ENCODE measurements around the gene RPL32. TPM values are rescaled to one million over a fixed set of nuclear protein-coding genes. Genes with fewer than 3 reads are reported as not detected.

The RPL32 gene
- total and polyA plus RNA-seq, 9 of the 15 experiments (the other 6 are each of a cell fraction or from before 2014, with no cell fraction given): 2,738 to 6,200 (median 4,286) TPM

DNA sequence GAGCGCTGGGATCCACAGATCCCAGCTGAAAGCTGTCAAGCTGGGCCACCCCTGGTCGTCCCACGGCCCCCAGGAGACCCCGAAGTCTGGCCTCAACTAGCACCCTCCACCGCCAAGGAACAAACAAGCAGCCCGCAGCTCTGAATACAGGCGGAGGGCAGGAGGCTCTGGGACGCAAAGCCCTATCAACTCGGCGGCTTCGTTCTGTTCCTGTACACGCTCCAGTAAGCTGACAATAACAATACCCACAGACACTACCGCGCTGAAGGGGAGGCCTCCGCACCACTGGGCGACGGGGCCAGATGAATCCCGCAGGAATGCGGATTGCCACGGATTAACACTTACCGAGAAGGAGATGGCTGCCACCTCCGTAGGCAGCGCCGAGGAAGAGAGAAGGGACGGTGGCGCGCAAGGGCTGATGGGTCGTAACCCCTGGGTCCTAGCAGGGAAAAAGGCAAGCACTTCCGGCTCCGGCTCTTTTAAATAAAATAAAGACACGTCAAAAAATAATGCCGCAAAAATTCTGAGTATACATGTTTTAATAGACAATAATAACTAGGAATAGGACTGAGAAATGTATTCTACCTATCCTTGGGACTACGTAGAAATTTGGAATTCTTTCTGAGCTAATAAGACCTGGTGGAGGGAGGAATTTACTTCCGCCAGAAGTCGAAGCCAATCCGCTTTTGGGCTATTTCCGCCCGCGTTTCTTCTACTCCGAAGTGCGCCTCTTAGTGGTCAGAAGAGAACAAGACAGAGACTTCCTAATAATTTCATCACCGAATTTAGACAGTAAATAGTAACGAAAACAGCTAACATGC lies at the start of gene RPL32 (continued):
- TF ChIP-seq, protein P1, sequence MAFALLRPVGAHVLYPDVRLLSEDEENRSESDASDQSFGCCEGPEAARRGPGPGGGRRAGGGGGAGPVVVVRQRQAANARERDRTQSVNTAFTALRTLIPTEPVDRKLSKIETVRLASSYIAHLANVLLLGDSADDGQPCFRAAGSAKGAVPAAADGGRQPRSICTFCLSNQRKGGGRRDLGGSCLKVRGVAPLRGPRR (CRISPR knock-in tag; IDR thresholded peaks at IDR 0.05): no peak
- TF ChIP-seq PTRF (tag; IDR thresholded peaks at IDR 0.05): no peak
- TF ChIP-seq XRCC4 (IDR thresholded peaks at IDR 0.05; ENCODE audit: extremely low read depth, insufficient read depth, insufficient read length): no peak
- TF ChIP-seq, protein P2, sequence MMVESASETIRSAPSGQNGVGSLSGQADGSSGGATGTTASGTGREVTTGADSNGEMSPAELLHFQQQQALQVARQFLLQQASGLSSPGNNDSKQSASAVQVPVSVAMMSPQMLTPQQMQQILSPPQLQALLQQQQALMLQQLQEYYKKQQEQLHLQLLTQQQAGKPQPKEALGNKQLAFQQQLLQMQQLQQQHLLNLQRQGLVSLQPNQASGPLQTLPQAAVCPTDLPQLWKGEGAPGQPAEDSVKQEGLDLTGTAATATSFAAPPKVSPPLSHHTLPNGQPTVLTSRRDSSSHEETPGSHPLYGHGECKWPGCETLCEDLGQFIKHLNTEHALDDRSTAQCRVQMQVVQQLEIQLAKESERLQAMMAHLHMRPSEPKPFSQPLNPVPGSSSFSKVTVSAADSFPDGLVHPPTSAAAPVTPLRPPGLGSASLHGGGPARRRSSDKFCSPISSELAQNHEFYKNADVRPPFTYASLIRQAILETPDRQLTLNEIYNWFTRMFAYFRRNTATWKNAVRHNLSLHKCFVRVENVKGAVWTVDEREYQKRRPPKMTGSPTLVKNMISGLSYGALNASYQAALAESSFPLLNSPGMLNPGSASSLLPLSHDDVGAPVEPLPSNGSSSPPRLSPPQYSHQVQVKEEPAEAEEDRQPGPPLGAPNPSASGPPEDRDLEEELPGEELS (CRISPR knock-in tag; IDR thresholded peaks at IDR 0.05; ENCODE audit: borderline replicate concordance): no peak
- TF ChIP-seq ZNF24 (IDR thresholded peaks at IDR 0.05): peak; percentile 50; the same call in 1 of the 2 replicates
- peak; percentile 89 for TF ChIP-seq NFATC3 (IDR thresholded peaks at IDR 0.05)
- peak; percentile 95 to 99 for TF ChIP-seq ARNT (IDR thresholded peaks at IDR 0.05)
- TF ChIP-seq, protein P3, sequence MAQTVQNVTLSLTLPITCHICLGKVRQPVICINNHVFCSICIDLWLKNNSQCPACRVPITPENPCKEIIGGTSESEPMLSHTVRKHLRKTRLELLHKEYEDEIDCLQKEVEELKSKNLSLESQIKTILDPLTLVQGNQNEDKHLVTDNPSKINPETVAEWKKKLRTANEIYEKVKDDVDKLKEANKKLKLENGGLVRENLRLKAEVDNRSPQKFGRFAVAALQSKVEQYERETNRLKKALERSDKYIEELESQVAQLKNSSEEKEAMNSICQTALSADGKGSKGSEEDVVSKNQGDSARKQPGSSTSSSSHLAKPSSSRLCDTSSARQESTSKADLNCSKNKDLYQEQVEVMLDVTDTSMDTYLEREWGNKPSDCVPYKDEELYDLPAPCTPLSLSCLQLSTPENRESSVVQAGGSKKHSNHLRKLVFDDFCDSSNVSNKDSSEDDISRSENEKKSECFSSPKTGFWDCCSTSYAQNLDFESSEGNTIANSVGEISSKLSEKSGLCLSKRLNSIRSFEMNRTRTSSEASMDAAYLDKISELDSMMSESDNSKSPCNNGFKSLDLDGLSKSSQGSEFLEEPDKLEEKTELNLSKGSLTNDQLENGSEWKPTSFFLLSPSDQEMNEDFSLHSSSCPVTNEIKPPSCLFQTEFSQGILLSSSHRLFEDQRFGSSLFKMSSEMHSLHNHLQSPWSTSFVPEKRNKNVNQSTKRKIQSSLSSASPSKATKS (CRISPR knock-in tag; IDR thresholded peaks at IDR 0.05): no peak
- TF ChIP-seq, protein P4, sequence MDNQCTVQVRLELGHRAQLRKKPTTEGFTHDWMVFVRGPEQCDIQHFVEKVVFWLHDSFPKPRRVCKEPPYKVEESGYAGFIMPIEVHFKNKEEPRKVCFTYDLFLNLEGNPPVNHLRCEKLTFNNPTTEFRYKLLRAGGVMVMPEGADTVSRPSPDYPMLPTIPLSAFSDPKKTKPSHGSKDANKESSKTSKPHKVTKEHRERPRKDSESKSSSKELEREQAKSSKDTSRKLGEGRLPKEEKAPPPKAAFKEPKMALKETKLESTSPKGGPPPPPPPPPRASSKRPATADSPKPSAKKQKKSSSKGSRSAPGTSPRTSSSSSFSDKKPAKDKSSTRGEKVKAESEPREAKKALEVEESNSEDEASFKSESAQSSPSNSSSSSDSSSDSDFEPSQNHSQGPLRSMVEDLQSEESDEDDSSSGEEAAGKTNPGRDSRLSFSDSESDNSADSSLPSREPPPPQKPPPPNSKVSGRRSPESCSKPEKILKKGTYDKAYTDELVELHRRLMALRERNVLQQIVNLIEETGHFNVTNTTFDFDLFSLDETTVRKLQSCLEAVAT (IDR thresholded peaks at IDR 0.05): peak in 1 of 2 experiments; percentile 73; a peak in 2 of 4 replicates
- TF ChIP-seq ILK (tag; IDR thresholded peaks at IDR 0.05; ENCODE audit: borderline replicate concordance, low read depth): no peak
- TF ChIP-seq MAFG (tag; conservative IDR thresholded peaks at IDR 0.05): no peak
- TF ChIP-seq ZNF77 (CRISPR knock-in tag; IDR thresholded peaks at IDR 0.05): no peak
- no peak; the same call in 1 of the 2 replicates for TF ChIP-seq FOSL1 (tag; conservative IDR thresholded peaks at IDR 0.05)
- no peak for TF ChIP-seq FOXA3 (CRISPR knock-in tag; conservative IDR thresholded peaks at IDR 0.05 in 1 of 2, IDR thresholded peaks at IDR 0.05 in 1 of 2)
- TF ChIP-seq, protein P5, sequence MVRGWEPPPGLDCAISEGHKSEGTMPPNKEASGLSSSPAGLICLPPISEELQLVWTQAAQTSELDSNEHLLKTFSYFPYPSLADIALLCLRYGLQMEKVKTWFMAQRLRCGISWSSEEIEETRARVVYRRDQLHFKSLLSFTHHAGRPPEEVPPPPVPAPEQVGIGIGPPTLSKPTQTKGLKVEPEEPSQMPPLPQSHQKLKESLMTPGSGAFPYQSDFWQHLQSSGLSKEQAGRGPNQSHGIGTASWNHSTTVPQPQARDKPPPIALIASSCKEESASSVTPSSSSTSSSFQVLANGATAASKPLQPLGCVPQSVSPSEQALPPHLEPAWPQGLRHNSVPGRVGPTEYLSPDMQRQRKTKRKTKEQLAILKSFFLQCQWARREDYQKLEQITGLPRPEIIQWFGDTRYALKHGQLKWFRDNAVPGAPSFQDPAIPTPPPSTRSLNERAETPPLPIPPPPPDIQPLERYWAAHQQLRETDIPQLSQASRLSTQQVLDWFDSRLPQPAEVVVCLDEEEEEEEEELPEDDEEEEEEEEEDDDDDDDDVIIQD (CRISPR knock-in tag; IDR thresholded peaks at IDR 0.05): no peak
- TF ChIP-seq ZNF263 (CRISPR knock-in tag; IDR thresholded peaks at IDR 0.05; ENCODE audit: borderline replicate concordance): peak; percentile 27
- TF ChIP-seq ZNF347 (CRISPR knock-in tag; IDR thresholded peaks at IDR 0.05; ENCODE audit: low read depth): no peak
- peak; percentile 68 for TF ChIP-seq POU5F1 (IDR thresholded peaks at IDR 0.05; ENCODE audit: borderline replicate concordance, low read depth, low read length, partially characterized antibody)
- no peak for TF ChIP-seq CBFA2T2 (conservative IDR thresholded peaks at IDR 0.05)
- TF ChIP-seq ZNF445 (CRISPR knock-in tag; IDR thresholded peaks at IDR 0.05; ENCODE audit: low read depth): no peak
- no peak for TF ChIP-seq MCM3 (IDR thresholded peaks at IDR 0.05)
